GM18505 (cell line): ENCODE data around the gene CHRNA5.

ENCODE experiments used
- ATAC-seq: cut with Tn5 transposase; IDR thresholded peaks from one replicate; pipeline ENCODE4 v1.9.1; 2021; ENCODE audit not compliant: unreplicated experiment
- POLR2A ChIP-seq: IDR thresholded peaks from 4 replicates; pipeline ENCODE4 v1.6.1; 2011; ENCODE audit warnings: borderline replicate concordance; ENCODE audit not compliant: insufficient read depth, insufficient read length; ENCODE audit errors: extremely low read depth

CHRNA5 gene

GRCh38 chr15:78619022-78619950 is 54.0 kb downstream of the CHRNA5 start:
- no peak for ATAC-seq
- no peak for TF ChIP-seq POLR2A

GRCh38 chr15:78620021-78620526 is 54.8 kb downstream of the CHRNA5 start:
- TF ChIP-seq POLR2A: no peak
- no peak for ATAC-seq

- no peak for ATAC-seq
- no peak for TF ChIP-seq POLR2A
Measured at GRCh38 chr15:78620527-78621421, 55.5 kb downstream of the CHRNA5 start, which contains the start of gene CHRNA3. Gene CHRNA3 (minus strand): TSS chr15:78620996. CDS start chr15:78620794, 202 bp downstream.

GRCh38 chr15:78621810-78622402 is 56.6 kb downstream of the CHRNA5 start:
- no peak for TF ChIP-seq POLR2A
- ATAC-seq: no peak

- no peak for ATAC-seq
- TF ChIP-seq POLR2A: no peak
Measured at GRCh38 chr15:78623786-78624497, 58.6 kb downstream of the CHRNA5 start.

GRCh38 chr15:78624651-78625590 is 59.6 kb downstream of the CHRNA5 start:
- ATAC-seq: no peak
- TF ChIP-seq POLR2A: no peak

- no peak for TF ChIP-seq POLR2A
- no peak for ATAC-seq
Measured at GRCh38 chr15:78625606-78626280, 60.4 kb downstream of the CHRNA5 start.

GRCh38 chr15:78626381-78626995 is 61.2 kb downstream of the CHRNA5 start:
- TF ChIP-seq POLR2A: no peak

GRCh38 chr15:78627348-78627747 is 62.0 kb downstream of the CHRNA5 start:
- no peak for ATAC-seq
- TF ChIP-seq POLR2A: no peak

More at GRCh38 chr15:78626381-78626995, 61.2 kb downstream of the CHRNA5 start:
- no peak for ATAC-seq

- no peak for ATAC-seq
- no peak for TF ChIP-seq POLR2A
Measured at GRCh38 chr15:78628227-78628626, 62.9 kb downstream of the CHRNA5 start.

- ATAC-seq: no peak
- no peak for TF ChIP-seq POLR2A
Measured at GRCh38 chr15:78629031-78629715, 63.9 kb downstream of the CHRNA5 start.

GRCh38 chr15:78629716-78630065 is 64.4 kb downstream of the CHRNA5 start:
- ATAC-seq: no peak
- no peak for TF ChIP-seq POLR2A
